Gastrocnemius medialis (tissue), 4 donors: ENCODE data around the gene ST6GALNAC1. TPM values are rescaled to one million over a fixed set of nuclear protein-coding genes. Genes with fewer than 3 reads are reported as not detected.

Source experiments
- ATAC-seq, 2 donors: fragments of 150-250 bp; one replicate each; pipeline ENCODE4 v1.9.1; 2016
- DNase-seq, 2 donors: peaks; one replicate each; pipeline ENCODE4 v3.0.0-alpha.2; 2019
- H3K27ac ChIP-seq, 4 donors: fragments of 200-600 bp; sonication (generic); 1 replicate in 1 of 4; 2 replicates in 3 of 4; pipeline ENCODE4 v1.5.1; 2016 to 2018; ENCODE audit warnings: mild to moderate bottlenecking in 2 of 4, moderate library complexity in 1 of 4
- H3K27me3 ChIP-seq, 3 donors: fragments of 200-600 bp; sonication (generic) in 2 of 3; 1 replicate in 1 of 3; 2 replicates in 2 of 3; pipeline versions ENCODE4 v1.5.1 to v1.6.0; 2016 to 2019; ENCODE audit warnings: mild to moderate bottlenecking in 1 of 3, moderate library complexity in 1 of 3
- H3K36me3 ChIP-seq, 2 donors: fragments of 200-600 bp; sonication (generic) in 1 of 2; one replicate each; pipeline ENCODE4 v1.5.1; 2017 to 2018
- H3K4me1 ChIP-seq, 2 donors: fragments of 200-600 bp; sonication (generic) in 1 of 2; one replicate each; pipeline ENCODE4 v1.5.1; 2016 to 2017; ENCODE audit warnings: mild to moderate bottlenecking in 2 of 2
- H3K4me3 ChIP-seq, 4 donors: fragments of 200-600 bp; sonication (generic) in 3 of 4; 1 replicate in 1 of 4; 2 replicates in 3 of 4; pipeline ENCODE4 v1.5.1; 2016 to 2019; ENCODE audit warnings: mild to moderate bottlenecking in 2 of 4
- H3K9me3 ChIP-seq, 3 donors: fragments of 200-600 bp; sonication (generic) in 2 of 3; 1 replicate in 1 of 3; 2 replicates in 2 of 3; pipeline ENCODE4 v1.5.1; 2016 to 2019
- CTCF ChIP-seq, 5 experiments: fragments of 450-650 bp in 3 of 5; fragments of 200-600 bp in 2 of 5; sonication (generic) in 2 of 5; IDR thresholded peaks in 4 of 5; conservative IDR thresholded peaks in 1 of 5; 1 replicate in 4 of 5; 2 replicates in 1 of 5; pipeline ENCODE4 v1.5.1; 2016 to 2019; ENCODE audit warnings: antibody characterized with exemption in 5 of 5, mild to moderate bottlenecking in 3 of 5, moderate library complexity in 3 of 5
- POLR2A ChIP-seq, 2 donors: fragments of 450-650 bp; IDR thresholded peaks; one replicate each; pipeline ENCODE4 v1.6.1; 2017; ENCODE audit warnings: antibody characterized with exemption in 2 of 2, mild to moderate bottlenecking in 2 of 2, moderate library complexity in 2 of 2
- in situ Hi-C, 4 donors: fragments of 200-750 bp; cut with MboI; loops; one replicate each; pipeline versions ENCODE4 v1.15.0 to v1.8.0; 2017; ENCODE audit warnings: low sequenced_read_pairs in 4 of 4
- intact Hi-C: fragments of 100-400 bp; cut with DNase I; formaldehyde crosslinking; loops from one replicate; pipeline ENCODE4 v1.15.1; 2023; ENCODE audit warnings: low total_unique reads
- total RNA-seq, 4 donors: library from RNA; depleted of rRNA; stranded (reverse); fragments of >200 nt; gene quantifications; one replicate each; pipeline versions ENCODE4 v1.1.0 to v1.2.3, GENCODE V29; 2016

ST6GALNAC1 gene
- total RNA-seq, 4 donors from 2014 or later = 1.5 to 4.3 (median 2.0) TPM

GRCh38 chr17:76660656-76661042, 17.1 kb upstream of the ST6GALNAC1 start:
- no peak overlapping the region for H3K4me3 ChIP-seq
- H3K9me3 ChIP-seq = no peaks in the 10 kb centered on the region
- in situ Hi-C loops = no loop called here
- no peak overlapping the region for H3K27ac ChIP-seq
- ATAC-seq = no peak
- peaks cover 0 to 15% of the 10 kb centered on the region in 2 donors for H3K4me1 ChIP-seq
- H3K36me3 ChIP-seq = no peaks in the 10 kb centered on the region
- H3K27me3 ChIP-seq = no peaks in the 10 kb centered on the region
- intact Hi-C loops = no loop called here
- TF ChIP-seq POLR2A (IDR thresholded peaks at IDR 0.05) = no peak
- no peak for TF ChIP-seq CTCF (IDR thresholded peaks at IDR 0.05 in 4 of 5, conservative IDR thresholded peaks at IDR 0.05 in 1 of 5)
- no peak for DNase-seq

DNA sequence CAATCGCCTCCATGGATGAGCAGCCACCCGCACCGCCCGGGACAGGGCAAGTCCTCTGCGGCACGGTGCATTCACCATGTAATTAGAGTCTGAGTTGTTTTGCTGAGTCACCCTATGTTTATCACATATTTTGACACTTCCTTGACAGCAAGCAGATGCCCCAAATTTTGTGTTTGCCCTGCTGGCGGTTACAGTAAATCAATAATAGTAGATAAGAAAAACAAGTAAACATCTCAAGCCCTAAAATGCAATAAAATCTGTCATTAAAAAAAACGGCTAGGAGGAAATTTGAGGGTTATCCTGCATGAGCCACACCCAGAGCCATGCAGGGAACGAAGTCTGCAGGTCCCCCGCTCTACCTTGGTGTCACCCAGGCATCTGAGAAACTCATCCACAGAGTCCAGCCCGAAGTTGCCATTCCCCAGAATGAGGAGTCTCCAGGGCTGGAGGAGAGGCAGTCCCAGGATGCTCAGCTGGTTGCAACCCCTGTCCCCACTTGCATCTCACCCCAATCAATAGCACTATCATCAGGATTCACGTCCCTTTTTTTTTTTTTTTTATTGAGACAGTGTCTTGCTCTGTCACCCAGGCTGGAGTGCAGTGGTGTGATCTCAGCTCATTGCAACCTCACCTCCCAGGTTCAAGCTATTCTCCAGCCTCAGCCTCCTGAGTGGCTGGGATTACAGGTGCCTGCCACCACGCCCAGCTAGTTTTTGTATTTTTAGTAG, 16.5 kb upstream of the ST6GALNAC1 start:
- Histone ChIP-seq H3K4me1 (peaks cover 0 to 15% of the 10 kb centered on the region in 2 donors), H3K4me3 (no peak overlapping the region), H3K27me3 (no peaks in the 10 kb centered on the region), H3K27ac (no peak overlapping the region), H3K9me3 (no peaks in the 10 kb centered on the region), H3K36me3 (no peaks in the 10 kb centered on the region)
- intact Hi-C loops = no loop called here
- DNase-seq (no peak), ATAC-seq (no peak)
- TF ChIP-seq CTCF (IDR thresholded peaks at IDR 0.05 in 4 of 5, conservative IDR thresholded peaks at IDR 0.05 in 1 of 5) (no peak), POLR2A (IDR thresholded peaks at IDR 0.05) (no peak)
- in situ Hi-C loops = no loop called here

- no peak for TF ChIP-seq CTCF (IDR thresholded peaks at IDR 0.05 in 4 of 5, conservative IDR thresholded peaks at IDR 0.05 in 1 of 5)
- H3K4me3 ChIP-seq = no peak overlapping the region
- H3K36me3 ChIP-seq = no peaks in the 10 kb centered on the region
- no peak for ATAC-seq
- intact Hi-C loops (no loop called here), in situ Hi-C loops (no loop called here)
- no peak for DNase-seq
- no peak overlapping the region for H3K27ac ChIP-seq
- H3K9me3 ChIP-seq = no peaks in the 10 kb centered on the region
- H3K4me1 ChIP-seq = peaks cover 0 to 15% of the 10 kb centered on the region in 2 donors
- no peaks in the 10 kb centered on the region for H3K27me3 ChIP-seq
Measured at GRCh38 chr17:76658242-76658662, 14.7 kb upstream of the ST6GALNAC1 start.

DNA sequence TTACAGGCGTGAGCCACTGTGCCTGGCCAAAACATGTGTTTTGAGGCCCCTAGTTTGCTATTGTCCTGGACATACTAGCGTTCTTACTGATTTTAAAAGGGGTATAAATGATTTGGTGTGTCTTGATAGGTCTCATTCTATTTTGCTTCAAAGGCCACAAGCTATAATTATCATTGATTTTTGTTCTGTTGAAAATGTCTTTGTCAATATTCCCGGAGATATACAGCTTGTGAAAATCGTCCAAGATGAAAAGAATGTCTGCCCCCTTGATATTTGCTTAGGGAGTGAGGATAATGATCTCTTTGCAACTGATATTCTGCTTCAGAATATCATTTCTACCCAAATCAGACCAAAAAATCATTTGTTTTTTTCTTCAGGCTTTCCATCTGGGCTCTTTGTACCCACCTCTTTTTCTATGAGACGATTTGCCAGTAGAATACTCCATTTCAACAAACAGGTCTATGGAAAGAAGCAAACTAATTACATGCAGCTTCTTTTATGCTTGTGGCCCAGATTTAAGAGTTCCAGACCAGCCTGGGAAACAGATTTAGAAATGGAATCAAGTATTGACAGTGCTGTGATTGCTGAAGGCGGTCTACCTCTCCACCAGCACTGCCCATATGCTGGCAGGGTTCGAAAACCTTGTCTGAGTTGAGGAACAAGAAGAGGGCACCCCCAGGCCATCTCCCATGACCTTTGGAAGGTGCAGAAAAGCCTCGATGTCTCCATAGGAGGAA, 14.1 kb upstream of the ST6GALNAC1 start:
- no peaks in the 10 kb centered on the region for H3K9me3 ChIP-seq
- no peak for DNase-seq
- H3K27me3 ChIP-seq = no peaks in the 10 kb centered on the region
- no peak overlapping the region for H3K4me3 ChIP-seq
- H3K27ac ChIP-seq = no peak overlapping the region
- TF ChIP-seq POLR2A (IDR thresholded peaks at IDR 0.05) (no peak), CTCF (IDR thresholded peaks at IDR 0.05 in 4 of 5, conservative IDR thresholded peaks at IDR 0.05 in 1 of 5) (no peak)
- no peaks in the 10 kb centered on the region for H3K36me3 ChIP-seq
- intact Hi-C loops = no loop called here
- ATAC-seq = no peak
- in situ Hi-C loops = no loop called here
- H3K4me1 ChIP-seq = peaks cover 0 to 15% of the 10 kb centered on the region in 2 donors
